Stimulated activated CD4-positive, alpha-beta T cell treated with anti-CD3 and anti-CD28 coated beads, Interleukin-1b, Interleukin-23, amount 100 ng/mL, for 48 hours (primary cell): ENCODE measurements around the gene OR10A2.
"Not testable (repeated sequence)": the region's sequence is repeated elsewhere in the genome, so short reads cannot be mapped to it uniquely, and the experiment has no call there.

ENCODE experiments used
- DNase-seq: peaks from one replicate; pipeline ENCODE4 v3.0.0-alpha.2; 2020

The OR10A2 gene

GRCh38 chr11:6862961-6863360 lies at the start of gene OR10A2:
Gene OR10A2, plus strand, starts transcription at chr11:6863057. Its CDS starts 6,698 bp downstream, at chr11:6869755.
- DNase-seq = no peak

GRCh38 chr11:6813656-6814055 lies 49.2 kb upstream of the OR10A2 start:
- DNase-seq = no peak

- no peak for DNase-seq
Measured at GRCh38 chr11:6817694-6818093, 45.2 kb upstream of the OR10A2 start.

GRCh38 chr11:6818967-6819366 lies 43.9 kb upstream of the OR10A2 start:
- no peak for DNase-seq

- no peak for DNase-seq
Measured at GRCh38 chr11:6824136-6824823, 38.6 kb upstream of the OR10A2 start.

- DNase-seq = no peak
Measured at GRCh38 chr11:6825231-6825744, 37.6 kb upstream of the OR10A2 start.

GRCh38 chr11:6828103-6828502 lies 34.8 kb upstream of the OR10A2 start:
- DNase-seq = no peak

- DNase-seq = no peak
Measured at GRCh38 chr11:6833356-6833755, 29.5 kb upstream of the OR10A2 start.

- no peak for DNase-seq
Measured at GRCh38 chr11:6834021-6834420, 28.8 kb upstream of the OR10A2 start.

- no peak for DNase-seq
Measured at GRCh38 chr11:6841694-6842093, 21.2 kb upstream of the OR10A2 start.

GRCh38 chr11:6843670-6844069 lies 19.2 kb upstream of the OR10A2 start:
- DNase-seq = no peak

GRCh38 chr11:6844356-6844755 lies 18.5 kb upstream of the OR10A2 start:
- no peak for DNase-seq

- DNase-seq = no peak
Measured at GRCh38 chr11:6845383-6845782, 17.5 kb upstream of the OR10A2 start, which contains the start of gene OR10A5. Gene OR10A5, plus strand, starts transcription at chr11:6845683. Its CDS starts 0 bp downstream, at chr11:6845683.

- no peak for DNase-seq
Measured at GRCh38 chr11:6850526-6850925, 12.3 kb upstream of the OR10A2 start.

- DNase-seq = not testable (repeated sequence)
Measured at GRCh38 chr11:6854801-6855200, 8.1 kb upstream of the OR10A2 start.

- DNase-seq = no peak
Measured at GRCh38 chr11:6855971-6856541, 6.8 kb upstream of the OR10A2 start.

GRCh38 chr11:6856871-6857270 lies 6.0 kb upstream of the OR10A2 start:
- DNase-seq = no peak

GRCh38 chr11:6864438-6864837 lies 1.6 kb downstream of the OR10A2 start:
- DNase-seq = no peak

- DNase-seq = no peak
Measured at GRCh38 chr11:6871278-6871677, 8.4 kb downstream of the OR10A2 start.

- DNase-seq = no peak
Measured at GRCh38 chr11:6875761-6876160, 12.9 kb downstream of the OR10A2 start.

- no peak for DNase-seq
Measured at GRCh38 chr11:6876325-6876724, 13.5 kb downstream of the OR10A2 start, which contains the start of gene OR10A4. Gene OR10A4, plus strand, starts transcription at chr11:6876625. Its CDS starts 23 bp downstream, at chr11:6876648.

GRCh38 chr11:6876914-6877313 lies 14.1 kb downstream of the OR10A2 start:
- no peak for DNase-seq

GRCh38 chr11:6882751-6883150 lies 19.9 kb downstream of the OR10A2 start:
- DNase-seq = no peak

GRCh38 chr11:6887711-6888110 lies 24.9 kb downstream of the OR10A2 start:
- not testable (repeated sequence) for DNase-seq
